ENCODE data around the gene SLC39A10.
"Not testable (repeated sequence)": the region's sequence is repeated elsewhere in the genome, so short reads cannot be mapped to it uniquely, and the experiment has no call there.

SLC39A10 gene

GRCh38 chr2:195675783-195676427, 18.9 kb downstream of the SLC39A10 start:
- no peak overlapping the region for H3K4me3 ChIP-seq (ENCODE audit: low read length)
- no peak for TF ChIP-seq ZNF274 (IDR thresholded peaks at IDR 0.05; ENCODE audit: low read depth, low read length)

GRCh38 chr2:195677290-195677689, 20.3 kb downstream of the SLC39A10 start:
- H3K4me3 ChIP-seq (ENCODE audit: low read length) = no peak overlapping the region
- no peak for TF ChIP-seq ZNF274 (IDR thresholded peaks at IDR 0.05; ENCODE audit: low read depth, low read length)

GRCh38 chr2:195677884-195678283, 20.9 kb downstream of the SLC39A10 start:
- no peak for TF ChIP-seq ZNF274 (IDR thresholded peaks at IDR 0.05; ENCODE audit: low read depth, low read length)
- no peak overlapping the region for H3K4me3 ChIP-seq (ENCODE audit: low read length)

GRCh38 chr2:195682077-195682476, 25.1 kb downstream of the SLC39A10 start:
- no peak for TF ChIP-seq ZNF274 (IDR thresholded peaks at IDR 0.05; ENCODE audit: low read depth, low read length)
- no peak overlapping the region for H3K4me3 ChIP-seq (ENCODE audit: low read length)

GRCh38 chr2:195683174-195683573, 26.1 kb downstream of the SLC39A10 start:
- no peak overlapping the region for H3K4me3 ChIP-seq (ENCODE audit: low read length)
- TF ChIP-seq ZNF274 (IDR thresholded peaks at IDR 0.05; ENCODE audit: low read depth, low read length) = no peak

- TF ChIP-seq ZNF274 (IDR thresholded peaks at IDR 0.05; ENCODE audit: low read depth, low read length) = no peak
- no peak overlapping the region for H3K4me3 ChIP-seq (ENCODE audit: low read length)
Observed at GRCh38 chr2:195686564-195686963, 29.5 kb downstream of the SLC39A10 start.

GRCh38 chr2:195687320-195688086, 30.5 kb downstream of the SLC39A10 start:
- H3K4me3 ChIP-seq (ENCODE audit: low read length) = no peak overlapping the region
- TF ChIP-seq ZNF274 (IDR thresholded peaks at IDR 0.05; ENCODE audit: low read depth, low read length) = no peak

- H3K4me3 ChIP-seq (ENCODE audit: low read length) = not testable (repeated sequence)
Observed at GRCh38 chr2:195692531-195692930, 35.5 kb downstream of the SLC39A10 start.

GRCh38 chr2:195694553-195694952, 37.5 kb downstream of the SLC39A10 start:
- TF ChIP-seq ZNF274 (IDR thresholded peaks at IDR 0.05; ENCODE audit: low read depth, low read length) = no peak

GRCh38 chr2:195695002-195695631, 38.1 kb downstream of the SLC39A10 start:
- H3K4me3 ChIP-seq (ENCODE audit: low read length) = no peak overlapping the region
- no peak for TF ChIP-seq ZNF274 (IDR thresholded peaks at IDR 0.05; ENCODE audit: low read depth, low read length)

More at GRCh38 chr2:195694553-195694952, 37.5 kb downstream of the SLC39A10 start:
- H3K4me3 ChIP-seq (ENCODE audit: low read length) = no peak overlapping the region

GRCh38 chr2:195696012-195696411, 39.0 kb downstream of the SLC39A10 start:
- TF ChIP-seq ZNF274 (IDR thresholded peaks at IDR 0.05; ENCODE audit: low read depth, low read length) = no peak
- no peak overlapping the region for H3K4me3 ChIP-seq (ENCODE audit: low read length)

- no peak overlapping the region for H3K4me3 ChIP-seq (ENCODE audit: low read length)
- TF ChIP-seq ZNF274 (IDR thresholded peaks at IDR 0.05; ENCODE audit: low read depth, low read length) = no peak
Observed at GRCh38 chr2:195697681-195698220, 40.7 kb downstream of the SLC39A10 start.

- no peak overlapping the region for H3K4me3 ChIP-seq (ENCODE audit: low read length)
- no peak for TF ChIP-seq ZNF274 (IDR thresholded peaks at IDR 0.05; ENCODE audit: low read depth, low read length)
Observed at GRCh38 chr2:195700480-195700879, 43.5 kb downstream of the SLC39A10 start.

- H3K4me3 ChIP-seq (ENCODE audit: low read length) = no peak overlapping the region
- TF ChIP-seq ZNF274 (IDR thresholded peaks at IDR 0.05; ENCODE audit: low read depth, low read length) = no peak
Observed at GRCh38 chr2:195706161-195706900, 49.3 kb downstream of the SLC39A10 start.

All from GM08714 (cell line).